HG03354 (cell line): ENCODE data around the gene PRSS56.

ENCODE experiments used
- ATAC-seq: cut with Tn5 transposase; IDR thresholded peaks from one replicate; pipeline ENCODE4 v1.9.1; 2021; ENCODE audit warnings: mild to moderate bottlenecking; ENCODE audit not compliant: unreplicated experiment, poor library complexity, severe bottlenecking

The PRSS56 gene

DNA sequence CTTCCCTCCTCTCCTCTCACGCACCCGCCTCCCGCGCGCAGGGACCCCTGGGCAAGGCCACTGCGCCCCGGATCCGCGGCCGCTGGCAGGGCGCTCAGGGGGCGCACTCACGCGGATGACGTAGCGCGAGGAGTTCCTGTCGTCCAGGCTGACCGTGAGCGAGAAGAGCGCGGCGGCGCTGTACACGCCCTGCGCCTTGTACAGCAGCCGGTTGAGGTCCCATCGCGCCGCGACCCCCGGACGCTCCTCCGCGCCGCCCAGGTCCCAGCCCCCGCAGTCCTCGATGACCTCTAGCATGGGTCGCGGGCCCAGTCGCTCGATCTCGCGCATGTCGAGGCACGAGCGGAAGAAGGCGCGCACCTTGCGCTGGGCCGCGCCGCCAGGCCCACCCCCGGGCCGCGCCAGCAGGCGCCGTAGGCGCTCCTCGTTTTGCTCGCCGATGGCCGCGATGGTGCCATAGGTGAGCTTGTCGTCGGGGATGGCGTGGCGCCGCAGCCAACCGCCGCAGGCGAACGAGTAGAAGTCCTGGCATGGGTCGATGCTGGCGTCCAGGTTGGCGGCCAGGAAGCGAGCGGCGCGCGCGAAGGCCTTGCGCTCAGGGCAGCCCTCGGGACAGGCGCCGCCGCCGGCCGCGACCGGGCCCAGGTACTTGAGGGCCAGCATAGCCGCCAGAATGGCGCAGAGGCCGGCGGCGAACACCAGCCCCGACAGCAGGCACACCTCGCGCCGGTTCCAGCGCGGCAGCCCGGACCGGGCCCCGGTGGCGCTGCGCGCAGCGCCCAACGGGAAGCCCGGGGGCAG is 34.2 kb upstream of the PRSS56 start:
- ATAC-seq = no peak

DNA sequence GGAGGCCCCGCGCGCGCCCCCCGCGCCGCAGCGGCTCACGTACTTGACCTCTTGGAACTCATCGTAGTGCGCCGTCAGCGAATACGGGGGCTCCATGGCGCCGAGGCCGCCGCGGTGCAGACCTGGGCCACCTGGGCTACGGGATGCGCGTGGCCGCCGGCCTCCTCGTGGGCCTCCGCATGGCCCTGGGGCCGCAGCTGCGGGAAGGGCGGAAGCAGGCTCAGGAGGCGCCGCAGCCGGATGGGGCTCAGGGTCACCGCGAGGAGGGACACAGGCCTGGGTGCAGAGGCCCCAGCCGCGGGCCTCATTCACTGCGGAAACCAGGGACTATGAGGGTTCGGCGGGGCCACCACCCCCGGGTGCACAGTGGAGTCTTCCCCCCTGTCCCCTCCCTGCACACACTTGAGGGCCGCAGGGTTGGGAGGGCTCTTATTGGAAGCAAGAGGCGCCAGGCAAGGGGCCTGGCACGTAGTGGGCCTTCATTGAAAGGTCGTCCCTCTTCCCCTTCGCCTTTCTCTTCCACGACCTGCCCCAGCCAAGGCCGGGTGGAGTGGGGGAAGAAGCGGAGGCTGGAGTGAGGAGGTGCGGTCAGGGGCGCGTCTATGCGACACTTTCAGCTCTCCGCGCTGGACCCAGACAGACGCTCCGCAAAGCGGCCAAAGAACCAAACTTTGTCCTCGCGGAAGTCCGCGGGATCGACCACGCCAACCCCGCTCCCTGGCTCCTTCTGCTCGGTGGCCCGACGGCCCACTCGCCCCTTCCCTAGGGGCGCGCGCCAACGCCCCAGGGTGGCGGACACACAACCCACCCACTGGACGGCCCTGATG is 33.4 kb upstream of the PRSS56 start:
- ATAC-seq = no peak

DNA sequence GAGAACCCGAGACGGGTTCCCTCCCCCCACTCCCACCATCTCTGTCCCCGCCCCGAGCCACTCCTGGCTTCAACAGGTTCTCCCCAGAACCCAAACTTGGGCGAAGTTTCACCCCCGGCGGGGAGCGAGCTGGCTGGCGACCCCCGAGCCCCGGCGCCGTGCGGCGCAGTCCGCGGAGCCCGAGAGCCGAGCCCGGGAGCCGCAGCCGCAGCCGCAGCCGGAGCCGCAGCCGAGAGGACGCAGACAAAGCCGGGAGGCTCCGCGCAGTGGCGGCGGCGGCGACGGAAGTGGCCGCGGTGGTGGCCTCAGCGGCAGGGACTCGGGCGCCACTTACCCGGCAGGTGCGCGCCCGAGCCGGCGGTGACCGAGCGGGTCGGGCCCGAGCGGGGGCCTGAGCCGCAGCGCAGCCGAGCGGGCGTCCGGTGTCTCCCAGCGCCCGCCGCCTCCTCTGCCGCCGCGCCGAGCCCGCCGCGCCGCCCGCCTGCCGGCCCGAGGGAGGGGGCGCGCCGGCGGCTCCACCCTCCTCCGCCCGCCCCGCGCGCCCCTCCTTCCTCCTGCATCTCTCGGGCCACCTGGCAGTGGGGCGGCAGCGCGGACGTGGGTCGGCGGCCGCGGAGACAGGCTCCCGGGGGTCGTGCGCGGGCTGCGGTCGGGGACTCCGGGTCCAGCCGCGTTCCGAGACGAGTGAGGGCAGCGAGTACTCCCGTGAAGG is 32.6 kb upstream of the PRSS56 start, which contains the start of gene ECEL1:
TSS of gene ECEL1 (minus strand) at position 450 of the 712 bp plus-strand sequence. CDS start 1,181 bp downstream, outside the sequence.
- no peak for ATAC-seq

DNA sequence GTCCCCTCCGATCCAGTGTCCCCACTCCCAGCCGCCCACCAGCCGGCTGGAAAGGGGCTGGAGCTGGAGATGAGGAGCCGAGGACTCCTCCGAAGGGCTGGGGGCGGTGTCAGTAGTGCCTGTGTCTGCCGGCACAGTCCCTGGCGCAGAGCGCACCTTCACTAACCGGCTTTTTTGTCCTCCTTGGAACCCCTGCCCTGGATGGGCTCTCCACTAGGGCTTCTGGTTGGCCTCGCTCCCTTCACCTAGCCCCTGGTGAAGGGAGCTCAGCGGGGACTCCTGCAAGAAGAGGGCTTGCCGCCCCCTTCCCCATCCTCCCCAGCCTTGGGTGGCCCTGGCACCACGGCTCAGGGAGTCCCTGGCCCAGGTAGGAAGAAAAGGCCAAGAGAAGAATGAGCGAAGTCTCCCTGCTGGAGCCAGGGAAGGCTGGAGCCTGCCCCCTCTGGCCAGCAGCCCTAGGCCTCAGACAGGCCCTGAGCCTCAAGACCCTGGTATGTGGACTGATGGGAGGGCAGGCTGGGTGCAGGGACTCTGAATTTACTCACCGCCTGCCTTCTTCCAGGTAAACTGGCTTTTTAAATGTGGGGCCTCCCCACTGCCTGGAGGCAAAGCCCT is 32.0 kb upstream of the PRSS56 start:
- ATAC-seq = no peak

DNA sequence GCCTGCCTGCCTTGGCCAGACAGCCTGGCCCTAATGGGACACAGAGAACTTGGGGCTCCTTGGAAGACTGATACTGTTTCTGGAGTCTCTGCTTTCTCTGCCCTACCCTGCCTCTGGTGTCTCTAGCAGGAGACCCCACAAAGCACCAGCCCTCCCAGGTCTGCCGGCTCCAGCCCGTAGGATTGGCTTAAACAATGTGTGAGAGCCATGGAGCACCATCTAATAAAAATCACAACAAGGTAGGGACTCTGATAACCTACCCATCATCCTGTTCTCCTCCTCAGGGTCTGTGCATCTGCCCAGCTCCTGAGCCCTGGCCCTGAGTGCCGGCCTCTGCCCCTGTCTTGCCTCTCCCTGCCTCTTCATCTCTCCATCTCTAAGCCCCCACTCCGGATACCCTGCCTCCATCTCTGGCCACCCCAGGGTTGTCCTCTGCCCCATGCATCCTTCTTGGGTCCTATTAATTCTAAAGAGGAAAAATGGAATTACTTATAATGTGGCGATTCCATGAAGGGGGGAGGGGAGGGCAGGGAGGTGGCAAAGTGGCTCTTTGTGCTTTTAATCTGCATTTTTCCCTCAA is 31.4 kb upstream of the PRSS56 start:
- no peak for ATAC-seq

DNA sequence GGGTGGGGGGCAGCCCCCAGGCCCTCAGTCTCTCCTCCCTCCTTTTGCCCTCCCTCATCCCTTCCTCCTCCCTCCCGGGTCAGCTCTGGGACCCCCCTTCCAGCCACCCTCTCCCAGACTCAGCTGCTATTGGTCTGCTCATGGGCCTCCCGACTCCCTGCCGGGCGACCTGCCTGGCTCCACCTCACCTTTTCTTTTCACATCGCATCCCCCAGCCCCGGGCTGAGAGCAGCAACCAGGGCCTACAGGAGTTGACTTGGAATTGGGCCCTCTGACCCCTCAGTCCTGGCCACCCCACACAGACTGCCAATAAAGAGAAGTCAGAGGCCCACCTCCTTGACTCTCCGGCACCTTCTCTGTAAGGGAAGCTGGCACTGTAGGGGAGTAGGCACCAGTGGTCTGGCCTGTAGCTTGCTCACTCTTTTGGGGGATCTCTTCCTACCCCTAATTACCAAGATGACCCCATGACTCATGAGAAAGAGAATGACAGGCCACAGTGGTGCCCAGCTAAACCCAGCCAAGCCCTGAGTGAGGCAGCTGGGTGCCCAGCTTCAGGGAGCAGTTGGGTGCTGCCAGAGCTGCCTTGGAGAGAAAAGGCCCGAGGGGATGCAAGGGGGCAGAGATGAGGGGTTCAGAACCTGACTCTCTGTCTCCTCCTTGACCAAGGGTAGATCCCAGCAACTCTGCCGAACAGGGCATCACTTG is 30.5 kb upstream of the PRSS56 start:
- ATAC-seq = no peak

DNA sequence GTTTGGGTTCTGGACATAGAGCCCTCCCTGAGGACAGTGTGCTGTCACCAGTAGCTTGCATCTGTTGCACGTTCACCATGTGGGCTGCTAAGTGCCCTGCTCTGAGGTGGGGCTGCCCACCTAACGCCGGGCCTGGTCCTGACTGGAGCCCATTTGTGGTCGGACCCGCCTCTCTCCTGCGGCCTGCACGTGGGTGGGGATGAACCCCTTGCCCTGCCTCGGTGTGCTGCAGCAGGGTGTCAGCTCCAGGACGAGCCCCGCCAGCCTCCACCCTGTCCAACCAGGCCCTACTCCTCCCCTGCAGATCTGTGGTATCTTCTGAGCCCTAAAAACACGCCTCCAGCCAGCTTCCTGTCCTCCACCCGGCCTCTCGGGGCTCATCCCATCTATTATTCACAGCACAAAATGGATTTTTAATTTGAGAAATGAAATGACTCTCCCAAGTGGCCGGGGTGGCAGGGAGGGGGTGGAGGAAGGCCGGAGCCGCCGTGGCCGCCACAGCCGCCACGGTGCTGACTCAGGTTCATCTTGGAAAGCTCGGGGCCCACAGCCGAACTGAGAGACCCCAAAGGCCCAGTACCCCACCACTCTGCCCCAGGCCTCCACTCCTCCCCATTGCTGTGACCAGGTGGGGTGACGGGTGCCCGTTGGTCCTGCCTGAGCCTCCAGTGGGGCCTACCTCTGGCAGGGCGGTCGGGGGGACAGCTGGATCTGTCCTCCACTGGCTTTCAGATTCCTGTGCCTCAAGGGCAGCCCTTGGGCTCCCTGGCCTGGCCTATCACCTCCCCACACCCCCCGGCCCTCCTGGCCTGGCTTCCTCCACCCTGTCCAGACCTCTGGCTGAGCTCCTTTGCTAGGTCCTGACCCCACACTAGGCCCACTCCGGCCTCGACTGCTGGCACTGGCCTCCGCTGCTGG is 29.7 kb upstream of the PRSS56 start:
- no peak for ATAC-seq

DNA sequence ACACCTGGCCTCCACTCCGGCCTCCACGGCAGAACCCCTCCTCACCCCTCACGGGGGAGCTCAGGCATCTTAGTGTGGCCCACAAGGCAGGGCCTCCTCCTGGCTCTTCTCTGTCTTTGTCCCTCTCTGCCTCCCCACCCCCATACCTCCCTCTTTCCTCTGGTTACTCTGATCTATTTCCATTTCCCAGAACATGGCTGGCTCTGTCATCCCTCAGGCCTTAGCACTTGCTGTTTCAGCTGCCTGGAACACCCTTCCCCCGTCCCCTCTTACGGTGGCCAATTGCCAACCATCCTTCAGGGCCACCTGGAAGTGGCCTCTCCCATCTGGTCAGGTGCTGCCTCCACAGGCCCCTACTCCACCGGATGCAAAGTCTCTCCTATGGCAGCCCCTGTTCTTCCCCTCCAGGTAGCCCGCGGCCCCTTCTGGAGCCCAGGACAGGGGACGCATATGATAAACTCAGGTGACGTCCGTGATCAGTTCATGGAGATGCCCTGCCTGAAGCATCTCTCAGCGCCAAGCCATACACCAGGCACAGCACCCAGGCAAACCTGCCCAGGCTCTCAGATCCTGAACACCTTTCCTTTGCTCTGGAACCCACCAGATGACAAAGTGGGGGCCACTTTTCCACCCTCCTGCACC is 28.9 kb upstream of the PRSS56 start:
- no peak for ATAC-seq

DNA sequence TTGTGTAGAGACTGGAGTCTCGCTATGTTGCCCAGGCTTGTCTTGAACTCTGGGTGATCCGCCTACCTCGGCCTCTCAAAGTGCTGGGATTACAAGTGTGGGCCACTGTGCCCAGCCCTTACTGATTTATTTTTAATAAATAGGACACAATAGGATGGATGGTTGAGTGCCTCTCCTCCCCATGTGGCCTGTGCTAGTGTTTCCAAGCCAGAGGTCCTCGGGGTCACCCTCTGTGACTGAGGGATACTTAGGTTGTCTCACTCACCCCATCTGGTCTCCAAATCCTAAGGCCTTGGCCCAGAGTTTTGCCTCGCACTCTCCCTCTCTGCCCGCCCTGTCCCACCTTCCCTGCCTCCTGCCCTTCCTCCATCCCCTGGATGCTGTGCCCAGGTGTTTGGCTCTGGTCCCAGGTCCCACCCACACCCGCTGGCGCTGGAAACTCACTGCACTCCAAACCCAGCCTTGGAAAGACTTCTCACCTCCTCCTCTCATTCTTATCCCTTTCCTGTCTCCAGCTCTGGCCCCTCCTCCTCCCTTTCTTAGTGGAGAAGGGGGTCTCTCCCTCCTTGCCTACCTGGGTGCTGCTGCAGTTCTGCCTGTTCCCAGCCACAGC is 27.8 kb upstream of the PRSS56 start:
- no peak for ATAC-seq

DNA sequence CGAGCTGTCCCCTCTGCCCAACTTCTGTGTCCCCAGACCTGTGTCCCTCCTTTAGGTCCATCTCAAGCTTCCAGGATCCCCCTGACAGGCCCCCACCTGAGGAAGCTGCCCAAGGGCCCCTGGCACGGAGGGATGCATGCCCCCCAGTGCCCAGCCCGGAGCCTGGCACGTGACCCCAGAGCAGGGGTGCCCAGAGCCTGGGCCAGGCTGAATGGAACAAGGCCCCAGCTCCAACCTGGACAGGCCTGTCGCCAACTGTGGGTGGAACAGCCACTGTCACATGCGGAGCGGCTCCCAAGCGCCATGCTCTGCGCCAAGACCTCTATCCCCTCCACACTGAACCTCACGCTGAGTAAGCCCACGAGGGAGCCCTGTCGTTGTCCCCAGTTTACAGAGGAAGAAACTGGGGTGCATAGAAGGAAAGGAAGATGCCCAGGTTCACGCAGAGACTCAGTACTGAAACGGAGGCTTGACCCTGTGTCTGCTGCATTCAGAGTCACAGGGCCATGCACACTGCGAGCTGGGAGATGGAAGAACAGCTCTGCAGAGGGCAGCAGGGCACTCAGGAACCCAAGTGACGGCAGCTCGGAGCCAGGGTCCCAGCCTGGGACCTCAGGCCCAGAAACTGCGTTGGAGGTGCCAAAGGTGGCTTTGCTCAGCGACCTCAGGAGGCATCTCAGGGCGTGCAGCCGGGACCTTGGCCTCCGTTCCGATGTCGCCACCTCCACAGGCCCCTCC is 27.1 kb upstream of the PRSS56 start:
- ATAC-seq = no peak

DNA sequence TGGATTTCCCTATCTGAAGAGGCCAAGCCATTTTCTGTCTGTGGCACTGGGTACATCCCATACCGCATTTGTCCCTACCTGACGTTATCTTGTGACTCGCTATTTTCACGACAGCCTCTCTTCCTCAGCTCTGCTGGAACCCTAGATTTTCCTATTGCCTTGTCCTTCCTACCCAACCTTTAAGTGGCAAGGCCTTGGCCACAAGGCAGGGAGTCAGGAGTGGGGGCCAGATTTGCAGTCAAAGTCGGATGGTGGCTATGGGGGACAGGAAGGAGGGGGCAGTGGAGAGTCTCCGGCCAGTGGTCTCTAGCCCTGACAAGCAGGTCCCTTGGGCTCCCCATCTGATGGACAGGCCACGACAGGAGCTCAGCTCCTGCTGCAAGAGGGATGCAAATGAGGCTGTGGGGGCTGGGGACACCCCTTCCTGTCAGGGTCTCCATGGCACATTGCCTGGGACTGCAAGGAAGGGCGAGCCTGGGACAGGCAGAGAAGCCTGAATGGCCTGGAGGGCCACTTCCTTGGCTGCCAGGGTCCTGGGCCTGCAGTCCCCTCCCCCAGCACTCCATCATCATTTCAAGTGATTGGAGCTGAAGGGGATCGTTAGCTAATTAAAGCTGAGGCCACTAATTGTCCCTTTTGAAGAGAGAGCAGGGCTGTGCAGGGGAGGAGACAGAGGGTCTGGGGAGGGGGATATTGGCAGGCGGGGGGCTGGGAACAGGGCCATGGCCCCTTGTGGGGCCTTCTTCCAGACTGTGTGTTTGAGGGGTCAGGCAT is 26.3 kb upstream of the PRSS56 start:
- ATAC-seq = no peak

DNA sequence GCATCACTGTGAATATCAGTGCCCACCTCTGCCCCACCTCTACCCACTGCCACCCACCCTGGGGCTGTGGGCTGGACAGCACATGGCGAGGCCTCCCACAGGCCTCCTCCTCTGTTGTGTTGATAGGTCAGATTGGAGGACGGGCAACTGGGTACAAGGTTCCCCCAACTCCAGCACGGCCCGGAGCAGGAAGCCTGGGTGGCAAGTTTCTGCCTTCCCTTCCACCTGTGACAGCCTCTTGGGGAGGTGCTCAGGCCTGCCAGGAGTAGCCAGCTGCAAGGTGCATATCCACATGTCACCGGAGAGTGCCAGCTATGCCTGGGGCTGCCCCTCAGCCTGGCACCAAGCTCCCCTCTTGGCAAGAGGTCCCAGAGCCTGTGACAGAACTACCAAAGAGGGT is 25.6 kb upstream of the PRSS56 start:
- ATAC-seq = no peak

DNA sequence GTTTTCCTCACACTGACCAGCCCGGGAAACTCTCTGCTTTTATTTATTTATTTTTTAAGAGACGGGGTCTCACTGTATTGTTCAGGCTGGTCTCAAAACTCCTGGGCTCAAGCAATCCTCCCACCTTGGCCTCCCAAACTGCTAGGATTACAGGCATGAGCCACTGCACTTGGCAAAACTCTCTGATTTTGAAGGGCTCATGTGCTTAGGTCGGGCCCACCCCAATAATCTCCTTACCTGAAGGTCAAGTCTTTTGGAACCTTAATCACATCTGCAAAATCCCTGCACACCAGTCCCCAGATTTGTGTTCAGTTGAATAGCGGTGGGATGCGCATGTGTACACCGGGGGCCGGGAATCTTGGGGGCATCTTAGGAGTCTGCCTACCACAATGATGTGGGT is 24.9 kb upstream of the PRSS56 start:
- no peak for ATAC-seq

DNA sequence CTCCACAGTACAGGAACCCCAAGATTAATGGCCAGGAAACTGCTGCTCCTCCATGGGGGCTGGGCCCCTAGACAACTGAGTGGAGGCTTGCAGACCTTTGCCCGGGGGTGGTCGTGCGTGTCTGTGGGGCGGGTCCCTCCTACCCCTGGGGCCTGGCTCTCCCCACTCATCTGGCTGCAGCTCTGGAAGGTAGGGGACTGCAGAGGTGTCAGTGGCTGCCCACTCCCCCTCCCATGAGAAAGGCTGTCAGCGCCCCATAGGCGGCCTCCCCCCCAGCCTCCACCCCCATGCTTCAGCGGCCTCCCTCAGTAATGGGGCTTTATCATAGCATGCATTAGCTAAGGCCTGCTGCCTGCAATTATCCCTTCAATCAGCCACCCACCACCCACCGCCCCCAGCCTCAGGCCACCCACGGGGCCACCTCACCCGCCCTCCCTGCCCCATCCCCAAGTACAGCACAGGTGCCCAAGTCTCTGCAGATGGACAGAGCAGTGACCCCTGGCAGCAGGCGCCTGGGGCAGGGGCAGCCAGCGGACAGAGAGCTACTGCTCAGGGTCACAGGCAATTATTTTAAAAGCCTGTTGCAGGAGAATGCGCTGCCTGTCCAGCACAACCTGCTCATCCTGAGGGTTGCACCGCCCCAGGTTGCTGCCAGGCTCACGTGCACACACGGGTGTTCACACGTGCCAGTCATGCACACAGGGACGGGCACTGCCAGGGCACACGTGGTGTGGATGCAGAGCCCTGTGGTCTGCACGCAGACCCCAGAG is 23.5 kb upstream of the PRSS56 start:
- no peak for ATAC-seq

DNA sequence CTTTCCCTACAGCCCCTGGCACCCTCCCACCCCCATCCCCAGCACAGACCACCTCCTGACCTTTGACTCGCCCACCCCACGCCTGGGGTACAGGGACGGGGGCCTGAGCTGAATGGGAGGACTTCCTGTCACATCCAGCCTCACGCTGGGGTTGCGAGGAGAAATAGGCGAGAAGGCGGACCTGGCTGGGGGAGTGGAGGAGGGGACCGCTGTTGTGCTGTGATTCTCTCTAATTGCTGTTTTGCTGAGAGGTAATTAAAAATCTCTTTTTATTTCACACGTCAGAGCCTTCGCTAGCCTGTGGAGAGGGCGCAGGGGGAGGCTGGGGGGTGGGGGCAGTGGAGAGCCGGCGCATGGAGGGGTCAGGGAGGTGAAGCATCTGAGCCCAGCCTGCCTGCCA is 22.8 kb upstream of the PRSS56 start:
- ATAC-seq = no peak
